AG09319 (cell line): ENCODE measurements around the gene IKZF4.
A peak's percentile ranks its signal among the peaks of the same experiment; 100 is the strongest.
"Not testable (repeated sequence)": the region's sequence is repeated elsewhere in the genome, so short reads cannot be mapped to it uniquely, and the experiment has no call there.

Experiments used
- DNase-seq: peaks from one replicate; pipeline ENCODE4 v3.0.0-alpha.2; 2010; ENCODE audit warnings: low read depth; ENCODE audit errors: extremely low read depth
- CTCF ChIP-seq: IDR thresholded peaks from 2 replicates; pipeline ENCODE4 v1.5.1; 2011; ENCODE audit warnings: low read depth, mild to moderate bottlenecking, inconsistent platforms, low read length, moderate library complexity

Gene IKZF4

DNA sequence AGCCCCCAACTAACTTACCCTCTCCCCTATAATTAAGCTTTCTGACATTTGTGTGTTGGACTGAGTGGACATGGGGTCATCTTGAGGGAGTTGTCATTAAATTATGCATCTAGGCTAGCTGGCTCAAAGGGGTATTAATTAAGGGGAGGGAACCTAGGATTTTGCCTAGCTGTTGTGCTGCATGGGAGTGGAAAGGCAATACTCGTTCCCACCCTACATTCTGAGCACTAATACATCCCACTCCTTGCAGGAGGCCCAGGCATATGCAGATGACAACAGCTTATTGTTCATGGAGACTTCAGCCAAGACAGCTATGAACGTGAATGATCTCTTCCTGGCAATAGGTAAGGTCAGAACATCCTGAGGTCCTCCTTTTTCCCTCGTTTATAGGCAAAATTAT is 29.7 kb upstream of the IKZF4 start:
- no peak for DNase-seq
- no peak for TF ChIP-seq CTCF

- no peak for TF ChIP-seq CTCF
- no peak for DNase-seq
Measured at GRCh38 chr12:55993230-55993853, 27.5 kb upstream of the IKZF4 start.

DNA sequence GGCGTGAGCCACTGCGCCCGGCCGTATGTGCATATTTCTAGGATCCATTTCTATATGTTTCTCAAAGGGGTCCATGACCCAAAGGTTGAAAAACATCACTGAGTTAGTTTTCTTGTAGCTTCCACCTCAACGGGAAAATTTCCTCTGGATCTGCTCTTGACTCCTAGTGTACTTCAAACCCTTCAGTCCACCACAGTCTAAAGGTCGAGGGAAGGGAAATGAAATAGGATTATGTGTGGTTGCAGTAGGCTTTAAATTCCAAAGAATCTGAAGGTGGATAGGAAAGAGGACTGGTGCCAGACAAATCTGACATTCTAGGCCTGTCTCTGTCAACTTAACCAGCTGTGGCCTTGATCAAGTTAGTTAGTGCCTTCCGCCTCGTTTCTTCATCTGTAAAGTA is 25.5 kb upstream of the IKZF4 start:
- no peak for TF ChIP-seq CTCF
- no peak for DNase-seq

GRCh38 chr12:55996201-55996714 is 24.6 kb upstream of the IKZF4 start:
- DNase-seq = no peak
- TF ChIP-seq CTCF = peak; percentile 83

- peak; percentile 88 for DNase-seq
- TF ChIP-seq CTCF = no peak
Measured at GRCh38 chr12:55996715-55997534, 23.9 kb upstream of the IKZF4 start, which contains the start of gene SUOX. Gene SUOX (plus strand): TSS chr12:55997276. CDS start chr12:56002222, 4,946 bp downstream.

DNA sequence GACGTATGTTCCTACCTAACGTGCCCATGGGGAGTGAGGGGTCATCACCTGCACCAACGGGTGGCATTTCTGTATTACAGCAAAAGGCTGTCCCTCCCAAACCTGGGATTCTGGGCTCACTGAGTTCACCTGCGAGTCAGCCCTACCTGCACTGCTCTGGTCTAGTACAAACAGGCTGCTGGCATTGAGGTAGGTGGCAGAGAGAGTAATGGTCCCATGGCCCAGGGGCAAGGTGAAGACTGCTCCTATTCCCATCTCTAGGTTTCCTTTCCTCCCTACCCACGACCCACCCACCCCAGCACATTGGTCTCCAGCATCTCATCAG is 23.3 kb upstream of the IKZF4 start:
- TF ChIP-seq CTCF = no peak
- no peak for DNase-seq

DNA sequence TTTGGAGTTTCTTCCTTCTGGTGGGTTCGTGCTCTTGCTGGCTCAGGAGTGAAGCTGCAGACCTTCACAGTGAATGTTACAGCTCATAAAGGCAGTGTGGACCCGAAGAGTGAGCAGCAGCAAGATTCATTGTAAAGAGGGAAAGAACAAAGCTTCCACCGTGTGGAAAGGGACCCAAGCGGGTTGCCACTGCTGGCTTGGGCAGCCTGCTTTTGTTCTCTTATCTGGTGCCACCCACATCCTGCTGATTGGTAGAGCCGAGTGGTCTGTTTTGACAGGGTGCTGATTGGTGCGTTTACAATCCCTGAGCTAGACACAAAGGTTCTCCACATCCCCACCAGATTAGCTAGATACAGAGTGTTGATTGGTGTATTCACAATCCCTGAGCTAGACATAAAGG is 21.3 kb upstream of the IKZF4 start:
- not testable (repeated sequence) for DNase-seq

- not testable (repeated sequence) for DNase-seq
Measured at GRCh38 chr12:55999999-56000540, 20.8 kb upstream of the IKZF4 start.
